GM19025 (cell line): ENCODE results near the gene TVP23C.
"Not testable (repeated sequence)": the region's sequence is repeated elsewhere in the genome, so short reads cannot be mapped to it uniquely, and the experiment has no call there.

ENCODE experiments used
- ATAC-seq: cut with Tn5 transposase; IDR thresholded peaks from one replicate; pipeline ENCODE4 v1.9.1; 2021; ENCODE audit warnings: mild to moderate bottlenecking, low read depth, moderate library complexity; ENCODE audit not compliant: unreplicated experiment

TVP23C gene

GRCh38 chr17:15533122-15533521 is 30.2 kb downstream of the TVP23C start:
- not testable (repeated sequence) for ATAC-seq

DNA sequence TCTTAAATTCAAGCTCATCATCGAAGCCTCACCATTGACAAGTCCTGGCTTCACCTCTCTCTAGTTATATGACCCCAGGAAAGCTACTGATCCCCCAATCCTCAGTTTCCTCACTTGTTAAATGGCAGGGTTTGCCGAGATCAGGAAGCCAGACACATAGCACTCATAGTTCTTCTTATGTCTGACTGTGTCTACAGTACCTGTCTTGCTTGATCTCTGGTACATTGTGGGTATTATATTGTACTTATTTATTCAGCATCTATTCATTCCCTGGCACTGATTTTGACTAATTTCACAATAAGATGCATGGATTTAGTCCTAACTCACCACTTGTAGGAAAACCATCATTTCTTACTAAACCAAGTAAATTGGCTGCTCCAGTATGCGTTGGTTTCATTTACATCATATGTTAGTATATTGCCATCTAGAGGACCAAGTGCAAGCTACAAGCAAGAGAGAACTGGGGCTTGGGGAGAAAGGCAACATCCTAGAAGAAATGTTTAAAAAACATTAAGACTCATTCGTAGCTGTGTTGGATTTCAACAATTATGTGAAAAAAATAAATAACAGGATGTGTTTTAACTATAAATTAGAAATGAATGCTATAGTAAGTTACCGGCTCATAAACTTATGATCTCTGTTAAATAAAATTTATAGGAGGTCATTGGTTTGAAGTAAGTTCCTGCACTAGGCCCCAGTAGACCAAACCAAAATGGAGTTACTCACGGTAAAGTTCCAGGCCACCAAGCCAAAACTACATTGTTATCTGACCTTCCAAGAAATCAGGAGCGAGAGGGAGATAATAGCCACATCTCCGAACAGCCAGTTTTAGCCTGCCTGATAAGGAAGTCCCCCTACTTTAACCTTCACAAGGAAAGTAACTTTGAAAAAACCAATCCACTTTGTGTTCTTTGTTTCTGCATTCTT is 36.7 kb downstream of the TVP23C start:
- ATAC-seq, result not testable (repeated sequence)

GRCh38 chr17:15524990-15525985 is 38.0 kb downstream of the TVP23C start:
- not testable (repeated sequence) for ATAC-seq

DNA sequence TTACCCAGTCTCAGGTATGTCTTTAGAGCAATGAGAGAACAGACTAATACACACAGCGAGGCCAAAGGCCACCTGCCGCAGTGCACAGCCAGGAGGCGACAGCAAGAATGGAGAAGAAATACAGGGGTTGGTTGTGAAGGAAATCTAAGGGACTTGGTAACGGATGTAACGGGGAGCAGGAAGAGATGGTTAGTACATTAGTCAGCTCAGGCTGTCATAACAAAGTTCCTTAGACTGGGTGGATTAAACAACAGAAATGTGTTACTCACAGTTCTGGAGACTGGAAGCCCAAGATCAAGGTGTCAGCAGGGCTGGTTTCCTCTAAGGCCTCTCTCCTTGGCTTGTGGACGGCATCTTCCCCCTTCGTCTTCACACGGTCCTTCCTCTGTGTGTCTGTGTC is 47.1 kb downstream of the TVP23C start:
- ATAC-seq, result no peak

DNA sequence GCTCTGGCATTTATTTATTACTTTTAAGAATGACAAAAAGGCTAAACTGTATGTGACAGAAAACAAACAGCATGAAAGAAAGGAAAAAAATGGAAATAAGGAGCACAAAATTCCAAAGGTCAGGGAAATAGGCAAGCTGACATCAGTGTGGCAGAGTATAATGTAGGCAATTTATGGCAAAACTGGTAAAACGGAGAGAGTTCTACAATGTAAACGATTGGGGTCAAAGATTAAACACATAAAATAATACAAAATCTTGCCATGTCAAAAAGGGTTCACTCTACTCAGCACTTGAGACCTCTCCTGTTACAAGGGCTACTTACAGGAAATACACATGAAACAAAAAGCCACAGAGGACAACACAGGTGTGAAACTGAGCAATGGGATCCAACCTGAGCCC is 48.8 kb downstream of the TVP23C start:
- ATAC-seq, result no peak

GRCh38 chr17:15513856-15514459 is 49.3 kb downstream of the TVP23C start:
- no peak for ATAC-seq

GRCh38 chr17:15513058-15513791 is 50.1 kb downstream of the TVP23C start:
- ATAC-seq, result no peak

DNA sequence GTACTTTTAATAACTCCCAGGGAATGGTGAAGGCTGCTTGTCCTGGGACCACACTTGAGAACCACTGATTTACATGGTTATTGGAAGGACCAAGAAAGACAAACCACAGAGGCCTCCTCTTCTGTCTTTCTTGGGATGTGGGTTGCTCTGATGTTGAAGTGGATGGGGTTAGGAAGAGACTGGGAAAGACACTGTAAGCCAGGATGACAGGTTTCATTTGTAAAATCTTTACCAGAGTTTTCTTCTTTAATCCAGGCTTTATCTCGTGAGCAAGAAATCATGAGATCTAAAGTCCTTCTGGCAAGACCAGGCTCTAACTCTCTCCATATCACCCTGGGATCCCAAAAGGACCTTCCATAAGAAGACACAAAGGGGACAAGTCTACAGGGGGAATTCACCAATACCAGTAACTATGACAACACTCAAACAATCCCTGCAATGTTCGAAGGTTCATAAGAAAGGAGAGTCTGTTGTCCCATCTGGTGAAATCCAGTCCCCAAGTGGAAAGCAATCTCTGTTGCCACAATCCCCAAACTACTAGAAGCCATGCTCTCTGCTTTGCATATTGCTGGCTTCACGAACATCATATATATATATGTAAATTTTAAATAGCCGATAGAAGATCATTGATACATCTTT is 51.1 kb downstream of the TVP23C start:
- ATAC-seq, result no peak

DNA sequence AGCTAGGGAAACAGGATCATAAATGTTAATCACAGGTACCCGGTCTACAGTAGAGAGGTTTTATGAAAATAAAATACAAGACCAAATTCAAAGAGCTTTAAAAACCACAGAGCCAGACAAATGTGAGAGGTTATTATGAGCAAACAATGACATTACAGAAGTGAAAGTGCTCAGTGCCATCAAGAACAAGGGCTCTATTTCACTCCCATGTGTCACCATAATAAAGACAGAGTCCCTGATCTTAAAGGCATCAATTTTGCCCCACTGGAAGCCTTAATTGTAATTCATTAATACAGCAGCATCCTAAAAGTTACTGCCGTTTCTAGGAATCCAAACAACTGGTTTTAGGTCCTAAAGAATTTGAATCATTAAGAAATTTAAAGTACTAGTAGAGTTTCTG is 52.1 kb downstream of the TVP23C start:
- no peak for ATAC-seq

DNA sequence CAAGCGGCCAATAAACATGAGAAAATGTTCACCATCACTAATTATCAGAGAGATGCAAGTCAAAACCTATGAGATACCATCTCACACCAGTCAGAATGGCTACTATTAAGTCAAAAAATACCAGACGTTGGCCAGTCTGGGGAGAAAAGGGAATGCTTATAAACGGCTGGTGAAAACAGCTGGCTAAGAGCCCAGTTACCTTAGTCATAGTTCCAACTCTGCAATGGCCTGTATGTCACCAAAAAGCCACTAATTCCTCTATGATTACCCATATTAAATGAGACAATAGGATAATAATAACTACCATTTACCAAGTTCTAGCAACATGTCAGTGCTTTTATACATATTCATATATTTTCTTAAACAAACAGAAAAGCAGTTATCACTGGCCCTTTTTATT is 52.9 kb downstream of the TVP23C start:
- ATAC-seq, result no peak

- ATAC-seq, result no peak
These were observed 54.2 kb downstream of the TVP23C start for GRCh38 chr17:15509095-15509494.

- ATAC-seq, result no peak
These were observed 54.8 kb downstream of the TVP23C start for GRCh38 chr17:15508466-15508865.

DNA sequence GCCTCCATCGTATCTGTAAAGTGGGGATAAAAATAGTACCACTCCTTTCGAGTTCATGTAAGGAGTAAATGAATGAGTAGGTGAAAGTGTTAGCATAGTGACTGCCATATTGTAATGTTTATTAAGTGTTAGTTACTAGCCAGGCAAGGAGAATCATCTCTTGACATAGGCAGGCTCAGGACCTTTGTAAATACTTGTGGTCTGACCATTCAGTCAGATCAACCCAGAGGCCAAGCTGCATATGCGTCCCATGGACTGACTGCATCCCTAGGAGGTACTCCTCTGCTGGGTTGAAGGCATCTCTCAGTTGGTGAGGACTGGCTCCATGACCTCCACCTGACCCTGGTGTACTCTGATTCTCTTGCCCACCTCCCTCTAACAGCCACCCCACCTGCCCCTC is 55.4 kb downstream of the TVP23C start:
- no peak for ATAC-seq

- no peak for ATAC-seq
These were observed 56.3 kb downstream of the TVP23C start for GRCh38 chr17:15507001-15507400.

DNA sequence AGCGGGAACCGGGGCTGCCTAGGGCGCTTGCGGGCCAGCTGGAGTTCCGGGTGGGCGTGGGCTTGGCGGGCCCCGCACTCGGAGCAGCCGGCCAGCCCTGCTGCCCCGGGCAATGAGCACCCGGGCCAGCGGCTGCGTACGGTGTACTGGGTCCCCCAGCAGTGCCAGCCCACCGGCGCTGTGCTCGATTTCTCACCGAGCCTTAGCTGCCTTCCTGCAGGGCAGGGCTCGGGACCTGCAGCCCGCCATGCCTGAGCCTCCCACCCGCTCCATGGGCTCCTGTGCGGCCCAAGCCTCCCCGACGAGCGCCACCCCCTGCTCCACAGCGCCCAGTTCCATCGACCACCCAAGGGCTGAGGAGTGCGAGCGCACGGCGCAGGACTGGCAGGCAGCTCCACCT is 57.6 kb downstream of the TVP23C start:
- not testable (repeated sequence) for ATAC-seq

- no peak for ATAC-seq
These were observed 59.6 kb downstream of the TVP23C start for GRCh38 chr17:15503731-15504130.

DNA sequence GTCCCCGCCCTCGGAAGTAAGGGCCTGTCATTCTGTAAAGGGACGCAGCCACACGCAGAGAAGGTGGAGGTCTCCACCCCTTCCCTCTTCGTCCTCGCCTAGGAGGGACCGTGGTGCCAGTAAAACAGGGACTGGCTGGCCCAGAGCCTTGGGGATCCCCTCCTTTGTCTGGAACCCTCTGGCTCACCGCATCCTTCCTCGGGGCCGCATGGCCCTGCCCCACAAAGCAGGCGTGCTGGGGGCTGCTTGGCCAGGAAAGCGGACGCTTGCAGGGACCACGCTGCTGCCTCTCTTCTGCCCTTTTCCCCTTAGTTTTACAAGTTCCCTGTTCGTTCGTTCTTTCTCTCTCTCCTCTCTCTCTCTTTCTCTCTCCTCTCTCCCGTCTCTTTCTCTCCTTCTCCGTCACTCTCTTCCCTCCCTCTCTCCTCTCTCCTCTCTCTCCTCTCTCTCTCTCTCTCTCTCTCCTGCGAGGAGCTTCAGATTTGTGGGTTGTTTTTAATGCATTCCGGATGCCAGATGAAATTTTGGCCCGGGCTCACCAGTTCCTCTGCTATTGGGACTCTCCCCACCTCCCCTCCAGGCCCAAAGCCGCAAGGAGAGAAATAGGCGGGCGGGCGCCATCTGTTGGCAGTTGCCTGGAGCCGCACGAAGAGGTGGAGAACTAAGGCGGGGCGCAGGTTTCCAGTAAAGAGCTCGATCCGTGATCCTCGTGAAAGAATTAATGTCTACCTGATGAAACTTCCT is 60.7 kb downstream of the TVP23C start:
- ATAC-seq, result peak; percentile 78

- no peak for ATAC-seq
These were observed 61.5 kb downstream of the TVP23C start for GRCh38 chr17:15501793-15502192.

DNA sequence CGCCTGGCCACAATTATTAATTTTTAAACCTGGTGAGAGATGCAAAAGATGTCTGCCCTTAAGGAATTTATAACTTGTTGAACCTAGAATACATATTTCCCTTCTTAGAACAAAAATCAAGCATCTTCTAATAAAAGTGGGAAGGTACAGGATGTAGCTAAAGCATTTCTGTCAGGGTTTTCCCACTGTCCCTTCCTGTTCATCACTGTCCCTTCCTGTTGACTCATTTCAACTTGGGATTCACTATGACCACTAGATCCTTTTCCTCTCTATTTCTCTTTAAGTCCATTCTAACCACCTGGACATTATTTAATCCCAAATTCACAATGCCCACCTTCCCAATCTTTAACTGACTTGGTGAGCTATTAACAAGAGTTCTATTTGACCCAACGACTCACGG is 62.0 kb downstream of the TVP23C start:
- ATAC-seq, result no peak
